Measurements from ENCODE around the gene OR10X1.

The OR10X1 gene, protein sequence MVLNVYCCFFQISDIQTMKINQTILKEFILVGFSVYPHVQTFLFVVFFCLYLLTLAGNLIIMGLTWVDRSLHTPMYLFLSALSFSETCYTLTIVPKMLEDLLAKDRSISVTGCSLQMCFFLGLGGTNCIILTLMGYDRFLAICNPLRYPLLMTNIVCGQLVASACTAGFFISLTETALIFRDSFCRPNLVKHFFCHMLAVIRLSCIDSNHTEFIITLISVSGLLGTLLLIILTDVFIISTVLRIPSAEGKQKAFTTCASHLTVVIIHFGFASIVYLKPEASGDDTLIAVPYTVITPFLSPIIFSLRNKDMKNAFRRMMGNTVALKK

GRCh38 chr1:158579733-158580132, at the start of gene OR10X1:
OR10X1 (minus strand) TSS chr1:158579899; CDS start chr1:158579899, 0 bp downstream.
- no peak for DNase-seq

GRCh38 chr1:158613764-158614163, 34.1 kb upstream of the OR10X1 start:
- DNase-seq: no peak

DNA sequence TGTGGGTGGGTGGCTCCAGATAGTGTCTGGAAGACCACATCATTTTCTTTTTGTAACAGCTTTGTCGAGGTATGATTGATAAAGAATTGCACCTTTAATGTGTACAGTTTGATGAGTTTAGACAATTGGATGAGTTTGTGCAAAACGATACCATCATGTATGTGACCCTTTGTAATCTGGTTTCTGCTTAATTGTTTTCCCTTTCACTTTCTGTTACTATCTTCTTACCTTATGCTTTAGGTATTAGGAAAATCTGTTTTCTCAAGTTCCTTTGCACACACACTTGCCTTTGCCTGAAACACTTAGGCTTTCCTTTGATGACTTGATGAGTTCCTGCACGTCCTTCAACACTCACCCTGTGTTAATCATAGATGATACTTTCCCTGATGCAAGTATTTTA, 32.2 kb upstream of the OR10X1 start:
- no peak for DNase-seq

DNA sequence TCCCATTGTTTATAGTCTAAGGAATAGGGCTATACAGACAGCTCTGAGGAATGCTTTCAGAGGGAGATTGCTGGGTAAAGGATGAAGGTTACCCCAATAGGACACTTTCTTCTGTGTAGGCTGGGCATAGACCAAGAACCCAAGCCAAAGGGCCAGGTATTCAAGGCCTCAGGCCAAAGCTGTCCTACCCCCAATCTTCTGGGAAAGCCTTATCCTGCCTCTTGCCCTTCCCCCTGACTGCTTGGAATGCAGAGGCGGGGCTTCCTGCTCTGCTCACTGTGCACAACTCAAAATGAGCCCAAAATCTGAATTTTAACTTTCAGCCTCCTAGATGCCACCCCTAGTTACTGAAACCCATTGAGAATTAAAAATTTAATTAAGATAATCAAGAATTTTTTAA, 27.6 kb upstream of the OR10X1 start:
- DNase-seq: no peak

DNA sequence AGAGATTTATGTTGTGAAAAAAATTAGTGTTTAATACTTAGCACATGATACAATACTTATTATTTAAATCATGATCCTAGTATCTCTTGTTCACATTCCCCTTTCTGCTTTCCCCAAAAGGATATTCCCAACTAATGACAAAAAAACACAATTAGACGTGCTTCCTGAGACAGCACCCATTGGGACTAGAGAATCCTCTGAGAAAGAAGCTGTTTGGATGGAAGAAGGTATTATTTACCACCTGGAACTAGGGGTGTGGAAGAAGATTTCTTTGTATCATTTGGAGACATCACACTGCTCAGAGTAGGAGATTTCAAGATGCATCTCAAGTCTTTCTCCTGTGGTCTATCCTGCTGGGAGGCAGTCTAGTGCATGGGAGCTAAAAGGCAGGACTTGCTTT, 25.3 kb upstream of the OR10X1 start, which contains the start of gene OR10Z1:
TSS of gene OR10Z1 (plus strand) at position 301 of the 400 bp plus-strand sequence. CDS start 1,171 bp downstream, outside the sequence.
- no peak for DNase-seq

DNA sequence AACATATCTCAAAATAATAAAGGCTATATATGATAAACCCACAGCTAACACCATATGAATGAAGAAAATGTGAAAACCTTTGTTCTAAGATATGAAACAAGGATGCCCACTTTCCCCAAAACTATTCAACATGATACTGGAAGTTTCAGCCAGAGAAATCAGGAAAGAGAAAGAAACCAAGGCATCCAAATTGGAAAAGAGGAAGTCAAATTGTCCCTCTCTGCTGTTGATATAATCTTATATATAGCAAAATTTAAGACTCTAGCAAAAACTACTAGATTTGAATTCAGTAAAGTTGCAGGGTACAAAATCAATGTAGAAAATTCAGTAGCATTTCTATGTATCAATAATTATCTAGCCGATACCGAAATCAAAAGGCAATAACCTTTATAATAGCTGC, 21.0 kb upstream of the OR10X1 start:
- DNase-seq: no peak

- no peak for DNase-seq
Observed at GRCh38 chr1:158586942-158587341, 7.2 kb upstream of the OR10X1 start.

DNA sequence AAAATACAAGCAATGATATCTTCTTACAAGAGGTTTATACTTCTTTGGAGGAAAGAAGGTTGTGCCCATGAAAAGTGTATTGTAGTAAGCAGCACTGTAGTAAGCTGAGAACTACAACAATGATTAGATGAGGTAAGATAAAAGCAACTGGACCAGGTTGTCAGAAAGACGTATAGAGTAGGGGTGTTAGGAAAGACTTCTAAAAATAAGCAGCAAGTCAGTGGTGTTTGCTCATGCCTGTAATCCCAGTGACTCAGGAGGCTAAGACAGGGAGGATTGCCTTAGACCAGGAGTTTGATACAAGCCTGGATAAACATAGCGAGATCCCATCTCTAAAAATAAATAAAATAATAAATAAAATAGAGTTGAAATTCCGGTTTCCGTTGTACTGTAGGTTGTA, 4.3 kb upstream of the OR10X1 start:
- no peak for DNase-seq

DNA sequence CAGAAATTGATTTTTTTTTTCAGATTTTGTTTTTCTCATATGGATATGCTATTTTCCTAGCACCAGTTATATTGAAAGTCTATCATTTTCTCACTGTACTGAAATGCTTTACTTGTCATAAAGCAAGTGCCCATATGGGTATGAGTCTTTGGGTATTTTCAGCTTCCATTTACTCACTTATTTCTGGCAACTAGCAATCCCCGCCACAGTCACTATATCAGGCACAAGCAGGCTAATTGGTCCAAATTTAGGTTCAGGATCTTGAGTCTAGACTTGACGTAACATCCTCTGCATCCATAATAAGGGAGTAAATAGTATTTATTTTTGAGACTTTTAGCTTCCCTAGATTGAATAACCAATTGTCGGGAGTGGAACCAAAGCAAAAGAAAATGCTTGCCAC, 2.1 kb downstream of the OR10X1 start:
- DNase-seq: no peak

DNA sequence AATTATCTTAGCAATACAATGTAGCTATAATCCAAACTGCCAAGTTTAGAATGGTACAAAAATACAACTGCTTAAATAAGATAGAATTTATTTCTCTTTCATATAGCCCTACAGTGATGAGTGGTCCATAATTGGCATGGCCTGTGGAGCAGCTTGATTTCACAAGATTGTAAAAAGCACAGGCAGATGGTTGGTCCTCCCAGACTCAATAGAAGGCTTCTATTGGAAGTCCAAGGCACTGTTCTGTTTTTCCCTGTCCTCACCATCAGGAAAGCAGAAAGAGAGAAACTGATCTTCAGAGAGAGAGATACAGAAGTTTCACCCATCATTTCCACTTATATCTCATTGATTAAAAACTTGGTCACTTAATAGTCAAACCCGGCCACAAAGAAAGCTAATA, 7.5 kb downstream of the OR10X1 start:
- DNase-seq: no peak

DNA sequence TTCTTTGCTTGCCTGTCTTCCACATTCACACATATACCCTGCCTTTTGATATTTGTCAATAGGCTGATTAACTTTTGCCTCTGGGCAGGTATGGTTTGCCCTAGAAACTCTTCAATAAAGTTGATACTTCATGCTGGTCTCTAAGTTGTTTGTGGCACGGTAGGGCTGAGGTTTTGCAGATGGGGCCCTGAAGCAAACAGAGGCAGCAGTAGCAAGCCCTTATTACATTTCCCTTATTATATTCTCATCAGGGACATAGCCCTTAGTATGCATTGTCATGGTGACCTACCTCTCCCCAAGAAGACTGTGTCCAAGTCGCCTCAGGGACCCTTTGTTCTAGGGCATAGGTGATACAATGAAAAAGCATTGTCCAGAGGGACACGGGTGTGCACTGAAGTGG, 9.2 kb downstream of the OR10X1 start, which contains the start of gene OR6P1:
TSS of gene OR6P1 (minus strand) at position 101 of the 400 bp plus-strand sequence. CDS start 6,976 bp downstream, outside the sequence.
- no peak for DNase-seq

GRCh38 chr1:158564608-158565007, 15.1 kb downstream of the OR10X1 start:
- DNase-seq: no peak

DNA sequence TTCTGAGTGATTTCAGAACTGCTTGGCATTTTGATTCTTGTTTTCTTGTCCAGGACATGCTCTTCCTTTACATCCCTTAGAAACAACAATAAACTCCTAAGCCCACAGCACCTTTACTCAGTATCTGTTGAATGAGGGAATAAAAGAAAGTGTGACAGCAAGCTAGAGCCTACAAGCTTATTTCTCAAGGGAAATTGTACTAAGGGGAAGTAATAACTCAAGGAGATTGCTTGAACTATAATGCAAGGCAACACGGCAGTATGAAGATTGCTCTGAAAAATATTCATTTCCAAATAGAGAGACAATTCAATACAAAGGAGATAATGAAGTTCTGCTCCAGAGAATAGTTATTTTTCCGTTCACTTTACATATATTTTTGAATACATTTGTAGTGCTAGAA, 15.8 kb downstream of the OR10X1 start:
- DNase-seq: no peak

DNA sequence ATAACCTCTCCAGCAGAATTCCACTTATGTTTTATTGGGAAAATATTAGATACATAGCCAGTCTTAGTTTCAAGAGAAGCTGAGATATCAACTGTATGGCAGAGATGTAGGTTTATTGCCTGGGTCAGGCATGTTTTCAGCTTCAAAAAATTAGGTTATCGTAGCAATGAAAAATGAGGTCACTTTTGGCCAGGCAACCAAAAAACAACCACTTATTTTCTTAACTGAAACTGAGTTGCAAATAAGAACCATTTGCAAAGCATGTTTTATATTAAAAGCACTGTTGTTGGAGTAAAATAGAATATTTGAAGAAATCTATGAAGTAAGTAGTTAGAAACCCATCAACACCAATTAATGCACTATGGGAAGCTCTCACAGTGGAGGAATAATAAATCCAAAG, 20.0 kb downstream of the OR10X1 start:
- no peak for DNase-seq

DNA sequence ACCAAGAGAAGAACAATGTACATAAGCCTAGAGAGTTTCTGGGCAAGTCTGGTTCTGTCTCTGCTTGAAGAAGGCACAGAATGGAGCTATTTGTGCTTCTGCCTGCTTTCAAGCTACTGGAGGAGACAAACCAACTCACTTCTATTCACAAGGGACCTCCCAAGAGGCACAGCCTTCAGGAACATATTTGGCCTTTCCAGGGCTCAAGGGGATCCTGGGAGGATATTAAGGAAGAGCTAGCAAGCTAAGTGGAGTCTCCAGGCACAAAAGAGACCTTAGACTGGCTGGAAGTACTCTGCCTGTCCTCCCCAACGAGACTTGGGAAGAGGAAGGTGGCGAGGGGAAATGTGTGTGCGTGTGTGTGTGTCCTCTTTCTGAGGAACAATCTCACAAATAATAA, 25.3 kb downstream of the OR10X1 start, which contains the start of gene OR6Y1:
TSS of gene OR6Y1 (minus strand) at position 54 of the 400 bp plus-strand sequence. CDS start 6,300 bp downstream, outside the sequence.
- DNase-seq: no peak

DNA sequence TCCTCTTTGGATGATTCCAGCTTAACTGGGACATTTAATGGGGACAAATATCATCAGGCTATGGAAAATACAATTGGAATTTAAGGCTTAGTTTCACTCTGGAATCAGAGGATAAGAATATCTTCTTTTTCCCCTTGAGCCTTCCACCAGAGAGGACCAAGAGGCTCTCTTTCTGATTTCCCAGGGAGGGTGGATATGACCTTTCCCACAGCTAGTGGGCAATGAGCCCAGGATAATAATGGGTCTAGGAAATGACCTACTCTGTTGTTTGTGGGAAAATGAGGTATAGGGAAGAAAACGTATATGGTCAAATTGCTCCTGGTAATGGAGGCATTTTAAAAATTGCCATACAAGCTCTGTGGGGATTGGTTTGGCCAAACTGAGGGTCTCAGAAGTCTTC, 27.4 kb downstream of the OR10X1 start:
- no peak for DNase-seq

- DNase-seq: no peak
Observed at GRCh38 chr1:158547533-158547932, 32.2 kb downstream of the OR10X1 start.

- DNase-seq: no peak
Observed at GRCh38 chr1:158537609-158538008, 42.1 kb downstream of the OR10X1 start.

DNA sequence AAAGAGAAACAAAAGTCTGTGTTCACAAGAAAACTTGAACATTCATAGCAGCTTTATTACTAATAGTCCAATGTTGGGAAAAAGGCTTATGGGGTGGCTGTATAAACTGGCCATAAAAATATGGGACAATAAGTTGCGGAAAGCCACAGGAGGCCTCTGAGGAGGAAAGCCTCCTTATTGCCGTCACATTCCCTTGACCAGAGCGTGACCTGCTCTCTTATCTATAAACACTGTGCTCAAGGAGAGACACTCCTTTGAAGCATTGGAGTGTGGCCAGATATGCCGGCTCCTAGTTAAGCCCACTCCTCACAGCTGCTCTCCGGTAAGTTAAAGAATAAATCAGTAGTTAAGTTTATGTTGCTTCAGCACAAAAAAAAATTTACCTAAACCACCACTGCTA, 45.2 kb downstream of the OR10X1 start:
- DNase-seq: no peak
